Measurements from ENCODE around the gene SYT12.

SYT12 gene

GRCh38 chr11:67072295-67072694, 49.4 kb downstream of the SYT12 start:
- ATAC-seq (ENCODE audit: insufficient read depth, low read depth) (no peak), DNase-seq (no peak)
- H3K9ac ChIP-seq (ENCODE audit: low read depth, low read length): no peak overlapping the region
- no peak overlapping the region for H3K4me3 ChIP-seq (ENCODE audit: low read depth in 1 of 2, low read length in 2 of 2)
- TF ChIP-seq, protein P1, sequence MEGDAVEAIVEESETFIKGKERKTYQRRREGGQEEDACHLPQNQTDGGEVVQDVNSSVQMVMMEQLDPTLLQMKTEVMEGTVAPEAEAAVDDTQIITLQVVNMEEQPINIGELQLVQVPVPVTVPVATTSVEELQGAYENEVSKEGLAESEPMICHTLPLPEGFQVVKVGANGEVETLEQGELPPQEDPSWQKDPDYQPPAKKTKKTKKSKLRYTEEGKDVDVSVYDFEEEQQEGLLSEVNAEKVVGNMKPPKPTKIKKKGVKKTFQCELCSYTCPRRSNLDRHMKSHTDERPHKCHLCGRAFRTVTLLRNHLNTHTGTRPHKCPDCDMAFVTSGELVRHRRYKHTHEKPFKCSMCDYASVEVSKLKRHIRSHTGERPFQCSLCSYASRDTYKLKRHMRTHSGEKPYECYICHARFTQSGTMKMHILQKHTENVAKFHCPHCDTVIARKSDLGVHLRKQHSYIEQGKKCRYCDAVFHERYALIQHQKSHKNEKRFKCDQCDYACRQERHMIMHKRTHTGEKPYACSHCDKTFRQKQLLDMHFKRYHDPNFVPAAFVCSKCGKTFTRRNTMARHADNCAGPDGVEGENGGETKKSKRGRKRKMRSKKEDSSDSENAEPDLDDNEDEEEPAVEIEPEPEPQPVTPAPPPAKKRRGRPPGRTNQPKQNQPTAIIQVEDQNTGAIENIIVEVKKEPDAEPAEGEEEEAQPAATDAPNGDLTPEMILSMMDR (IDR thresholded peaks at IDR 0.05; ENCODE audit: borderline replicate concordance, extremely low read depth, low read length, poor library complexity, severe bottlenecking): no peak
- no peak for TF ChIP-seq EZH2 (IDR thresholded peaks at IDR 0.05; ENCODE audit: borderline replicate concordance, low read depth, low read length, severe bottlenecking)
- no peak overlapping the region for H3K27ac ChIP-seq (ENCODE audit: low read length)
- H3K36me3 ChIP-seq (ENCODE audit: insufficient read depth, low read length): no peaks in the 10 kb centered on the region
- no peaks in the 10 kb centered on the region for H3K79me2 ChIP-seq (ENCODE audit: insufficient read depth, low read length)
- H3K4me1 ChIP-seq (ENCODE audit: insufficient read depth, low read length): no peaks in the 10 kb centered on the region
- H3K9me3 ChIP-seq (ENCODE audit: insufficient read depth, low read length, severe bottlenecking): no peaks in the 10 kb centered on the region
- H4K20me1 ChIP-seq (ENCODE audit: insufficient read depth, low read length): no peaks in the 10 kb centered on the region; the same call in 1 of the 2 replicates
- no peaks in the 10 kb centered on the region for H3K27me3 ChIP-seq (ENCODE audit: insufficient read depth, low read length, poor library complexity)
- H3K4me2 ChIP-seq (ENCODE audit: insufficient read depth, low read length): no peak overlapping the region
- no peak overlapping the region for H2AFZ ChIP-seq (ENCODE audit: low read depth, low read length)

GRCh38 chr11:67073908-67074307, 51.0 kb downstream of the SYT12 start:
- no peak for ATAC-seq (ENCODE audit: insufficient read depth, low read depth)

DNA sequence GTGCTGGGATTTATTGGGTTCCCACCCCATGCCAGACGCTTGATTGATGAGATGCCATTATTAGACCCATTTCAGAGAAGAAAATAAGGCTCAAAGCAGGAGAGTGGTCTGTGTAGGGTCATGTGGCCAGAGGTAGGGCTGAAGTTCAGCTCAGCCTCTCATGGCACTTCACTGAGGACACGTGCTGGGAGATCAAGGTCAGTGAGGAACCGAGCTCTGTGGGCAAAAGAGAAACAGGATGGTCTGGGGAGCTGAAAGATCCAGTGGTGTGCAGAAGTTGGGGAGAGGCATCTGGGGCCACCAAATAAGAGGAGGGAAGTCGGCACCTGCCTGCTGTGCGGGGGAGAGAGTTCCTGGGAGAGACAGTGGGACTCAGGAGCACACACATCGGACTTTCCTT, 53.3 kb downstream of the SYT12 start:
- ATAC-seq (ENCODE audit: insufficient read depth, low read depth) (no peak), DNase-seq (no peak)
- TF ChIP-seq, protein P1 (IDR thresholded peaks at IDR 0.05; ENCODE audit: borderline replicate concordance, extremely low read depth, low read length, poor library complexity, severe bottlenecking): no peak
- no peak for TF ChIP-seq EZH2 (IDR thresholded peaks at IDR 0.05; ENCODE audit: borderline replicate concordance, low read depth, low read length, severe bottlenecking)
- Histone ChIP-seq H3K36me3 (ENCODE audit: insufficient read depth, low read length) (no peaks in the 10 kb centered on the region), H3K9ac (ENCODE audit: low read depth, low read length) (no peak overlapping the region), H2AFZ (ENCODE audit: low read depth, low read length) (no peak overlapping the region), H3K4me3 (ENCODE audit: low read depth in 1 of 2, low read length in 2 of 2) (no peak overlapping the region), H3K79me2 (ENCODE audit: insufficient read depth, low read length) (no peaks in the 10 kb centered on the region), H3K27me3 (ENCODE audit: insufficient read depth, low read length, poor library complexity) (no peaks in the 10 kb centered on the region), H3K27ac (ENCODE audit: low read length) (no peak overlapping the region), H3K9me3 (ENCODE audit: insufficient read depth, low read length, severe bottlenecking) (no peaks in the 10 kb centered on the region), H3K4me2 (ENCODE audit: insufficient read depth, low read length) (no peak overlapping the region), H4K20me1 (ENCODE audit: insufficient read depth, low read length) (no peaks in the 10 kb centered on the region), H3K4me1 (ENCODE audit: insufficient read depth, low read length) (no peaks in the 10 kb centered on the region)

More at GRCh38 chr11:67073908-67074307, 51.0 kb downstream of the SYT12 start:
- Histone ChIP-seq H3K36me3 (ENCODE audit: insufficient read depth, low read length) (no peaks in the 10 kb centered on the region), H3K9me3 (ENCODE audit: insufficient read depth, low read length, severe bottlenecking) (no peaks in the 10 kb centered on the region), H2AFZ (ENCODE audit: low read depth, low read length) (no peak overlapping the region), H4K20me1 (ENCODE audit: insufficient read depth, low read length) (no peaks in the 10 kb centered on the region), H3K9ac (ENCODE audit: low read depth, low read length) (no peak overlapping the region), H3K4me2 (ENCODE audit: insufficient read depth, low read length) (no peak overlapping the region), H3K79me2 (ENCODE audit: insufficient read depth, low read length) (no peaks in the 10 kb centered on the region), H3K4me1 (ENCODE audit: insufficient read depth, low read length) (no peaks in the 10 kb centered on the region), H3K27ac (ENCODE audit: low read length) (no peak overlapping the region), H3K27me3 (ENCODE audit: insufficient read depth, low read length, poor library complexity) (no peaks in the 10 kb centered on the region), H3K4me3 (ENCODE audit: low read depth in 1 of 2, low read length in 2 of 2) (no peak overlapping the region)
- TF ChIP-seq, protein P1 (IDR thresholded peaks at IDR 0.05; ENCODE audit: borderline replicate concordance, extremely low read depth, low read length, poor library complexity, severe bottlenecking): no peak
- no peak for TF ChIP-seq EZH2 (IDR thresholded peaks at IDR 0.05; ENCODE audit: borderline replicate concordance, low read depth, low read length, severe bottlenecking)
- no peak for DNase-seq
